Keratinocyte (primary cell): ENCODE measurements around the gene TYW3. TPM values are rescaled to one million over a fixed set of nuclear protein-coding genes. Genes with fewer than 3 reads are reported as not detected.
A peak's percentile ranks its signal among the peaks of the same experiment; 100 is the strongest.
"Not testable (repeated sequence)": the region's sequence is repeated elsewhere in the genome, so short reads cannot be mapped to it uniquely, and the experiment has no call there.

Experiments
- DNase-seq: peaks from one replicate; pipeline ENCODE4 v3.0.0-alpha.2; 2011; ENCODE audit warnings: low read depth, missing footprints, low spot score
- FAIRE-seq: peaks from 2 replicates; lab custom pipeline; 2011; peaks lifted over from hg19 to GRCh38; lab: Jason Lieb, UNC
- H2AFZ ChIP-seq: 2 replicates; pipeline ENCODE4 v1.6.0; 2012; ENCODE audit warnings: low read length, control low read depth, inconsistent platforms; ENCODE audit not compliant: control insufficient read depth
- H3K27ac ChIP-seq: 2 replicates; pipeline ENCODE4 v1.5.1; 2011; ENCODE audit warnings: low read length; ENCODE audit not compliant: control insufficient read depth, insufficient read depth
- H3K27me3 ChIP-seq: 3 replicates; pipeline ENCODE4 v1.6.0; 2011; ENCODE audit warnings: low read length; ENCODE audit not compliant: control insufficient read depth, insufficient read depth; ENCODE audit errors: extremely low read depth
- H3K36me3 ChIP-seq, 2 experiments: 2 replicates in 1 of 2; 3 replicates in 1 of 2; pipeline ENCODE4 v1.5.1; 2011; ENCODE audit warnings: low read length in 2 of 2, mild to moderate bottlenecking in 1 of 2; ENCODE audit not compliant: control insufficient read depth in 2 of 2, insufficient read depth in 2 of 2; ENCODE audit errors: extremely low read depth in 1 of 2
- H3K4me1 ChIP-seq: 3 replicates; pipeline ENCODE4 v1.5.1; 2011; ENCODE audit warnings: low read length; ENCODE audit not compliant: control insufficient read depth, insufficient read depth; ENCODE audit errors: extremely low read depth
- H3K4me2 ChIP-seq: 3 replicates; pipeline ENCODE4 v1.6.0; 2011; ENCODE audit warnings: low read depth, low read length; ENCODE audit not compliant: control insufficient read depth, insufficient read depth; ENCODE audit errors: extremely low read depth
- H3K4me3 ChIP-seq, 3 experiments: fragments of 200-600 bp in 1 of 3; sonication (generic) in 1 of 3; 2 replicates in 2 of 3; 3 replicates in 1 of 3; pipeline ENCODE4 v1.5.1; 2011 to 2016; ENCODE audit warnings: low read length in 3 of 3, mild to moderate bottlenecking in 3 of 3, control low read depth in 2 of 3, inconsistent platforms in 1 of 3, low read depth in 1 of 3, mixed read lengths in 1 of 3, mixed run types in 1 of 3, moderate library complexity in 1 of 3; ENCODE audit not compliant: control insufficient read depth in 2 of 3, insufficient read depth in 2 of 3; ENCODE audit errors: extremely low read depth in 1 of 3
- H3K79me2 ChIP-seq: 2 replicates; pipeline ENCODE4 v1.6.0; 2012; ENCODE audit warnings: low read length; ENCODE audit not compliant: control insufficient read depth, insufficient read depth
- H3K9ac ChIP-seq: 3 replicates; pipeline ENCODE4 v1.6.0; 2011; ENCODE audit warnings: low read length; ENCODE audit not compliant: control insufficient read depth, insufficient read depth; ENCODE audit errors: extremely low read depth
- H3K9me1 ChIP-seq: 3 replicates; pipeline ENCODE4 v1.6.0; 2011; ENCODE audit warnings: low read length; ENCODE audit not compliant: control insufficient read depth, insufficient read depth; ENCODE audit errors: extremely low read depth
- H3K9me3 ChIP-seq: 2 replicates; pipeline ENCODE4 v1.5.1; 2012; ENCODE audit warnings: low read depth, low read length; ENCODE audit not compliant: control insufficient read depth
- H4K20me1 ChIP-seq: 3 replicates; pipeline ENCODE4 v1.6.0; 2011; ENCODE audit warnings: low read length; ENCODE audit not compliant: control insufficient read depth, insufficient read depth; ENCODE audit errors: extremely low read depth
- EZH2 ChIP-seq: IDR thresholded peaks from one replicate; pipeline ENCODE4 v1.6.1; 2012; ENCODE audit warnings: inconsistent platforms, mild to moderate bottlenecking, low read length, moderate library complexity
- dilution Hi-C: fragments of 300-500 bp; cut with MboI; formaldehyde crosslinking; loops from one replicate; pipeline ENCODE4 v1.7.0; 2020; ENCODE audit warnings: low sequenced_read_pairs; ENCODE audit not compliant: extremely low pct_ligation_motif_present
- polyA plus RNA-seq, 5 experiments: library from polyadenylated mRNA; depleted of rRNA in 3 of 5; stranded (reverse) in 3 of 5; stranded (forward) in 1 of 5; unstranded in 1 of 5; fragments of >200 nt; gene quantifications; 1 replicate in 1 of 5; 2 replicates in 3 of 5; 3 replicates in 1 of 5; pipeline versions ENCODE4 v1.2.1 to v1.2.3, GENCODE V29; 2011 to 2012; ENCODE audit warnings: missing spikeins in 2 of 5, low read depth in 1 of 5, low replicate concordance in 1 of 5
- TF ChIP-seq, protein P1 (sequence below), 3 experiments: IDR thresholded peaks in 1 of 3; conservative IDR thresholded peaks in 1 of 3; optimal IDR thresholded peaks in 1 of 3; 2 replicates in 2 of 3; 3 replicates in 1 of 3; pipeline versions ENCODE3 to v1.5.1; 2011; ENCODE audit warnings: low read length in 3 of 3, mild to moderate bottlenecking in 3 of 3, moderate library complexity in 2 of 3, control low read depth in 1 of 3, inconsistent platforms in 1 of 3; ENCODE audit not compliant: insufficient read depth in 2 of 3; ENCODE audit errors: extremely low read depth in 1 of 3

The TYW3 gene
- polyA plus RNA-seq, 1 donor (not counting 4 experiments of a cell fraction or from before 2014, with no cell fraction given), result 25.9 TPM

DNA sequence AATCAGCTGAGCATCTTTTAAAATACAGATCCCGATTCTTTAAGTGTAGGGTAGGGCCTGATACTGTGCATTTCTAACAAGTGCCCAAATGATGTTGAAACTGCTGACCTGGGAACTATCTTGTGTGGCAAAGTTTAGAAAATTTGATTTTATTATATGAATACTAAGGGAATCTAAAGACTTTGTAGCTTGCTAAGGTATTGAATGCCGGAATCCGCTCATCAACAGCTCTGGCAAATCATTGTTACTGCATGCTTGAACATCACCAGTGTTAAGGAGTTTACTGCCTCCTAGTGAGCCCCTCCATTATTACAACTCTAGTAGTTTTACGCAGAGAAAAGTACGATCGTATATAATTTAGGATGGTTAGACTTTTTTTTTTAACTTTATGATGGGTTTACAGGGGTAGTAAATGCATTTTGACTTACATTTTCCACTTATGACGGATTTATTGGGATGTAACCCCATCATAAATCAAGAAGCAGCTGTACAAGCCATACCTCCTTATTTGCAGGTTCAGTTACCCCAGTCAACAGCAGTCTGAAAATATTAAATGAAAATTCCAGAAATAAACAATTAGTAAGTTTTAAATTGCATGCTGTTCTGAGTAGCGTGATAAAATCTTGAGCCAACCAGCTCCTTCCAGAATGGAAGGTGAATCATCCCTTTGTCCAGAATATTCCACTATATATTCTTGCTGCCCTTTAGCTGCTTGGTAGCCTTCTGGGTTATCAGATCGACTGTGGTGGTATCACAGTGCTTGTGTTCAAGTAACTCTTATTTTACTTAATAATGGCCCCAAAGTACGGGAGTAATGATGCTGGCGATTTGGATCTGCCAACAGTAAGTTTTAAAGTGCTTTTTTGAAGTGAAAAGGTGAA lies 892 bp downstream of the TYW3 start:
- Histone ChIP-seq H3K9ac (peak overlapping the region; percentile 97), H3K9me1 (no peaks in the 10 kb centered on the region), H3K27ac (peak overlapping the region; percentile 94), H3K9me3 (no peaks in the 10 kb centered on the region), H2AFZ (peak overlapping the region; percentile 99), H3K27me3 (no peaks in the 10 kb centered on the region), H3K36me3 (peaks cover 10 to 12% of the 10 kb centered on the region in 2 experiments), H3K4me3 (peak overlapping the region; percentile 83 to 94 (median 93)), H3K79me2 (peaks cover 42% of the 10 kb centered on the region), H4K20me1 (no peaks in the 10 kb centered on the region), H3K4me1 (peaks cover 30% of the 10 kb centered on the region), H3K4me2 (peak overlapping the region; percentile 61)
- no peak for TF ChIP-seq EZH2
- TF ChIP-seq, protein P1, sequence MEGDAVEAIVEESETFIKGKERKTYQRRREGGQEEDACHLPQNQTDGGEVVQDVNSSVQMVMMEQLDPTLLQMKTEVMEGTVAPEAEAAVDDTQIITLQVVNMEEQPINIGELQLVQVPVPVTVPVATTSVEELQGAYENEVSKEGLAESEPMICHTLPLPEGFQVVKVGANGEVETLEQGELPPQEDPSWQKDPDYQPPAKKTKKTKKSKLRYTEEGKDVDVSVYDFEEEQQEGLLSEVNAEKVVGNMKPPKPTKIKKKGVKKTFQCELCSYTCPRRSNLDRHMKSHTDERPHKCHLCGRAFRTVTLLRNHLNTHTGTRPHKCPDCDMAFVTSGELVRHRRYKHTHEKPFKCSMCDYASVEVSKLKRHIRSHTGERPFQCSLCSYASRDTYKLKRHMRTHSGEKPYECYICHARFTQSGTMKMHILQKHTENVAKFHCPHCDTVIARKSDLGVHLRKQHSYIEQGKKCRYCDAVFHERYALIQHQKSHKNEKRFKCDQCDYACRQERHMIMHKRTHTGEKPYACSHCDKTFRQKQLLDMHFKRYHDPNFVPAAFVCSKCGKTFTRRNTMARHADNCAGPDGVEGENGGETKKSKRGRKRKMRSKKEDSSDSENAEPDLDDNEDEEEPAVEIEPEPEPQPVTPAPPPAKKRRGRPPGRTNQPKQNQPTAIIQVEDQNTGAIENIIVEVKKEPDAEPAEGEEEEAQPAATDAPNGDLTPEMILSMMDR (optimal IDR thresholded peaks at IDR 0.05 in 1 of 3, IDR thresholded peaks at IDR 0.05 in 1 of 3, conservative IDR thresholded peaks at IDR 0.05 in 1 of 3; ENCODE audit: extremely low read depth in 1 of 3, insufficient read depth in 2 of 3, low read length in 3 of 3), result peak; percentile 57 to 62 (median 61)
- peak; percentile 53 for FAIRE-seq
- DNase-seq, result peak; percentile 55
- dilution Hi-C loops, result no loop called here

DNA sequence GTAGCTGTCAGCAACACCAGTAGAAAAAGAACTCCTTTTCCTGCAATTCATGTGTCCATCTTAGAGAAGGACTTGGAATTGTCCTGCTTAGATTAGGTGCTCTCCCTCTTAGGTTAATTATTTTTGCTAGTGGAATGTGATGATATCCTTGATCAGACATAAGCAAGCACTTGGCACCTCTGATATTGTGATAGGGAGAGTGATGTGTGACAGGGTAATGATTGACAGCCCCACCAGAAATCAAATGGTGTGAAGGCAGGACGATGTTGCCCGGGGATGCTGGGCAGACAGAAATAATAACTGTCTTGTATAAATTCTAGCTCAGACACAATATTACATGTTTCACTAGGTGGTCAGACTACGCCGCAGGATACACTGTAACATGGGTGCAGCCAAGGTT lies 4.4 kb downstream of the TYW3 start:
- Histone ChIP-seq H3K9ac (no peak overlapping the region), H3K27me3 (no peaks in the 10 kb centered on the region), H3K4me3 (no peak overlapping the region), H3K9me3 (peaks cover 2% of the 10 kb centered on the region), H3K27ac (no peak overlapping the region), H3K36me3 (peaks cover 12 to 20% of the 10 kb centered on the region in 2 experiments), H2AFZ (no peak overlapping the region), H3K4me1 (peaks cover 10% of the 10 kb centered on the region), H3K9me1 (no peaks in the 10 kb centered on the region), H3K4me2 (no peak overlapping the region), H4K20me1 (no peaks in the 10 kb centered on the region), H3K79me2 (peaks cover 29% of the 10 kb centered on the region)
- no peak for TF ChIP-seq EZH2
- TF ChIP-seq, protein P1 (optimal IDR thresholded peaks at IDR 0.05 in 1 of 3, IDR thresholded peaks at IDR 0.05 in 1 of 3, conservative IDR thresholded peaks at IDR 0.05 in 1 of 3; ENCODE audit: extremely low read depth in 1 of 3, insufficient read depth in 2 of 3, low read length in 3 of 3), result no peak
- FAIRE-seq, result no peak
- no peak for DNase-seq
- dilution Hi-C loops, result no loop called here

DNA sequence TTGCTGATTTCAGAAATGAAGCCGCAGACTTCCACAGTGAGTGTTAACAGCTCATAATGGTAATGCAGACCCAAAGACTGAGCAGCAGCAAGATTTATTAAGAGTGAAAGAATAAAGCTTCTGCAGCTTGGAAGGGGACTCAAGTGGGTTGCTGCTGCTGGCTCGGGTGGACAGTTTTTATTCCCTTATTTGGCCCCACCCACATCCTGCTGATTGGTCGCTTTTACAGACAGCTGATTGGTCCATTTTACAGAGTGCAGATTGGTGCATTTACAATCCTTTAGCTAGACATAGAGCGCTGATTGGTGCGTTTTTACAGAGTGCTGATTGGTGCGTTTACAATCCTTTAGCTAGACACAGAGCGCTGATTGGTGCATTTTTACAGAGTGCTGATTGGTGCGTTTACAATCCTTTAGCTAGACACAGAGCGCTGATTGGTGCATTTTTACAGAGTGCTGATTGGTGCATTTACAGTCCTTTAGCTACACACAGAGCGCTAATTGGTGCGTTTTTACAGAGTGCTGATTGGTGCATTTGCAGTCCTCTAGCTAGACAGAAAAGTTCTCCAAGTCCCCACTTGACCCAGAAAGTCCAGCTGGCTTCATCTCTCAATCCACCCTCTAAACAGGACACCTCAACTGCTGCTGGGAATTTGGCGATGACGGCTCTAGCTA lies 7.5 kb downstream of the TYW3 start:
- H2AFZ ChIP-seq, H3K9ac ChIP-seq, H4K20me1 ChIP-seq, H3K9me3 ChIP-seq, FAIRE-seq, H3K27me3 ChIP-seq, DNase-seq, H3K4me3 ChIP-seq, H3K9me1 ChIP-seq, H3K79me2 ChIP-seq, H3K27ac ChIP-seq, H3K4me1 ChIP-seq, H3K4me2 ChIP-seq, dilution Hi-C loops: not testable (repeated sequence)
- peaks cover 12 to 25% of the 10 kb centered on the region in 2 experiments for H3K36me3 ChIP-seq
